Osteocyte (in vitro differentiated cells): ENCODE results near the gene MBTD1. TPM values are rescaled to one million over a fixed set of nuclear protein-coding genes. Genes with fewer than 3 reads are reported as not detected.
"Not testable (repeated sequence)": the region's sequence is repeated elsewhere in the genome, so short reads cannot be mapped to it uniquely, and the experiment has no call there.

Experiments used
- DNase-seq: peaks from one replicate; pipeline ENCODE4 v3.0.0; 2021; ENCODE audit warnings: mixed read lengths; ENCODE audit not compliant: unreplicated experiment; ENCODE audit errors: extremely low spot score
- H3K27ac Mint-ChIP-seq: one replicate; pipeline ENCODE4 v1.8.0; 2021; ENCODE audit warnings: mild to moderate bottlenecking, mixed read lengths; ENCODE audit not compliant: unreplicated experiment
- H3K27me3 Mint-ChIP-seq: one replicate; pipeline ENCODE4 v1.8.0; 2021; ENCODE audit warnings: mixed read lengths; ENCODE audit not compliant: unreplicated experiment
- H3K36me3 Mint-ChIP-seq: one replicate; pipeline ENCODE4 v1.8.0; 2021; ENCODE audit warnings: mixed read lengths; ENCODE audit not compliant: unreplicated experiment
- H3K4me1 Mint-ChIP-seq: one replicate; pipeline ENCODE4 v1.8.0; 2021; ENCODE audit warnings: mixed read lengths; ENCODE audit not compliant: unreplicated experiment
- H3K4me3 Mint-ChIP-seq: one replicate; pipeline ENCODE4 v1.8.0; 2021; ENCODE audit warnings: mild to moderate bottlenecking, moderate library complexity, mixed read lengths; ENCODE audit not compliant: unreplicated experiment
- H3K9me3 Mint-ChIP-seq: one replicate; pipeline ENCODE4 v1.8.0; 2021; ENCODE audit warnings: mixed read lengths; ENCODE audit not compliant: unreplicated experiment
- total RNA-seq: library from RNA; stranded (reverse); gene quantifications from 2 replicates; pipeline ENCODE4 v1.2.1, GENCODE V29; 2021
- TF ChIP-seq, protein P1 (sequence below): fragments of 200-600 bp; sonication (generic); IDR thresholded peaks from 2 replicates; pipeline ENCODE4 v1.5.0; 2021; ENCODE audit warnings: antibody characterized with exemption, mild to moderate bottlenecking, moderate library complexity

The MBTD1 gene
- total RNA-seq, 1 donor from 2014 or later: 17.9 TPM

- TF ChIP-seq, protein P1, sequence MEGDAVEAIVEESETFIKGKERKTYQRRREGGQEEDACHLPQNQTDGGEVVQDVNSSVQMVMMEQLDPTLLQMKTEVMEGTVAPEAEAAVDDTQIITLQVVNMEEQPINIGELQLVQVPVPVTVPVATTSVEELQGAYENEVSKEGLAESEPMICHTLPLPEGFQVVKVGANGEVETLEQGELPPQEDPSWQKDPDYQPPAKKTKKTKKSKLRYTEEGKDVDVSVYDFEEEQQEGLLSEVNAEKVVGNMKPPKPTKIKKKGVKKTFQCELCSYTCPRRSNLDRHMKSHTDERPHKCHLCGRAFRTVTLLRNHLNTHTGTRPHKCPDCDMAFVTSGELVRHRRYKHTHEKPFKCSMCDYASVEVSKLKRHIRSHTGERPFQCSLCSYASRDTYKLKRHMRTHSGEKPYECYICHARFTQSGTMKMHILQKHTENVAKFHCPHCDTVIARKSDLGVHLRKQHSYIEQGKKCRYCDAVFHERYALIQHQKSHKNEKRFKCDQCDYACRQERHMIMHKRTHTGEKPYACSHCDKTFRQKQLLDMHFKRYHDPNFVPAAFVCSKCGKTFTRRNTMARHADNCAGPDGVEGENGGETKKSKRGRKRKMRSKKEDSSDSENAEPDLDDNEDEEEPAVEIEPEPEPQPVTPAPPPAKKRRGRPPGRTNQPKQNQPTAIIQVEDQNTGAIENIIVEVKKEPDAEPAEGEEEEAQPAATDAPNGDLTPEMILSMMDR: no peak
- Mint-ChIP-seq H3K36me3 (peaks cover 3% of the 10 kb centered on the region), H3K27ac (no peak overlapping the region), H3K27me3 (no peaks in the 10 kb centered on the region), H3K4me1 (peaks cover 25% of the 10 kb centered on the region), H3K9me3 (no peaks in the 10 kb centered on the region), H3K4me3 (no peak overlapping the region)
- no peak for DNase-seq
Measured at GRCh38 chr17:51229889-51230288, 30.0 kb downstream of the MBTD1 start.

GRCh38 chr17:51228161-51228560, 31.7 kb downstream of the MBTD1 start:
- peaks cover 33% of the 10 kb centered on the region for H3K4me1 Mint-ChIP-seq
- H3K9me3 Mint-ChIP-seq: no peaks in the 10 kb centered on the region
- no peak overlapping the region for H3K4me3 Mint-ChIP-seq
- no peak for DNase-seq
- peaks cover 14% of the 10 kb centered on the region for H3K36me3 Mint-ChIP-seq
- TF ChIP-seq, protein P1: no peak
- H3K27me3 Mint-ChIP-seq: no peaks in the 10 kb centered on the region
- H3K27ac Mint-ChIP-seq: peak overlapping the region; percentile 52

- H3K4me1 Mint-ChIP-seq: peaks cover 31% of the 10 kb centered on the region
- H3K27ac Mint-ChIP-seq, DNase-seq, H3K27me3 Mint-ChIP-seq, H3K9me3 Mint-ChIP-seq, H3K4me3 Mint-ChIP-seq: not testable (repeated sequence)
- H3K36me3 Mint-ChIP-seq: peaks cover 25% of the 10 kb centered on the region
Measured at GRCh38 chr17:51225523-51225922, 34.3 kb downstream of the MBTD1 start.

DNA sequence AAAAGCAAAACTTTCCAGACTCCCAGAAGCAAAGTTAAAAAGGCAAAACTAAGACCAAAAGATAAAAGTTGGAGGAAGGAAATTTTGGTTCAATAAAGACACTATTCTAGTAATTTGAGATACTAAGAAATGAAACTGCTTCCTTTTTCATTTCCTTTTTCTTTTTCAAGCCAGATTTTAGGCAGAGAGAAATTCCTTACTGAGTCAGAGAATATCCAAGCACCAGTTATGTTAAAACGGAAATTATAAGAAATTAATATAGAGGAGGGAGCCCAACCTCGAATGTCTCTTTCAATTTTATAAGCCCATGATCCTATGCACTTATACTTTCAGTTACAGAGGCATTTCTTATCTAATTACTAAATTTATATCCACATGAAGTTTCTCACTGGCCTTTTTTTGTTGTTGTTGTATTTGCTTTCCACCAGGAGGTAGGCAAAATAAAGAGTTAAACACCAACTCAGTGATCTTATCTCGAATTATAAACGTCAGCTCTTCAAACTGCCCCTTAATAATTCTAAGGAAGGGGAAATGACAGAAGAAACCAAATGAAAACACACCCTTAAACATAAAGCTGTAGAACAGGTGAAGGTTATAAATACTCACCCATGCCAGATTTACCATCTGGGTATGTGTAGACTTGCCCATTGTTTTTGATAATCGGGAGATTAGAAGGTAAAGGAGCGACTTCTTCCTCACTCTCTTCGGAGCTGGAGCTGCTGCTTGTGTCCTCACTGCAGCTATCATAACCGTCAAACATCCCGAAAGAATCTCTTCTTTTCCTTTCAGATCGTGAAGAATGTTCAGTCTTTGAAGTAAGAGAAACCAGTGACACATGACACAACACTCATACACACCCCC, 35.2 kb downstream of the MBTD1 start:
- Mint-ChIP-seq H3K9me3 (no peaks in the 10 kb centered on the region), H3K4me1 (peaks cover 23% of the 10 kb centered on the region), H3K36me3 (peaks cover 30% of the 10 kb centered on the region), H3K27ac (peak overlapping the region; percentile 36), H3K4me3 (no peak overlapping the region), H3K27me3 (no peaks in the 10 kb centered on the region)
- TF ChIP-seq, protein P1: no peak
- no peak for DNase-seq

DNA sequence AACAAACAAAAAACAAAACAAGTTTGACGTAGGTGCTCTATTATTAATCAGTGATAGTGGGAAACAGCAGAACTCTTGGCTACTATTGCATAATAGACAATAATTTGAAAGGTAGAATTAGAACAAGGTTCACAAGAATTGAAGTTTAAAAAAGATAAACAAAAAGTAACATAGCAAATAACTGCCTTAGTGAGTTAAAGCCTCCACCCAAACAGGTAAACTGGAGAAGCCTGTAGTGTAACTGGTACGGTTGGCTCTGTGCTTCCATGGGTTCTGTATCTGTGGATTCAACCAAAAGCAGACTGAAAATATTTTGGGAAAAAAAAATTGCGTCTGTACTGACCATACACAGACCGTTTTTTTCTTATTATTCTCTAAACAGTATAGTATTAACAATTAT, 38.5 kb downstream of the MBTD1 start:
- no peaks in the 10 kb centered on the region for H3K27me3 Mint-ChIP-seq
- no peak overlapping the region for H3K4me3 Mint-ChIP-seq
- H3K4me1 Mint-ChIP-seq: peaks cover 10% of the 10 kb centered on the region
- H3K27ac Mint-ChIP-seq: no peak overlapping the region
- peaks cover 44% of the 10 kb centered on the region for H3K36me3 Mint-ChIP-seq
- no peak for DNase-seq
- TF ChIP-seq, protein P1: no peak
- H3K9me3 Mint-ChIP-seq: no peaks in the 10 kb centered on the region
